Liver (tissue), 3 donors: Measurements from ENCODE around the gene BICDL1.

Source experiments
- CTCF ChIP-seq: fragments of 150-350 bp; IDR thresholded peaks from 2 replicates; pipeline ENCODE4 v1.5.1; 2017; ENCODE audit warnings: improper control_type of control experiment, low read depth, low read length; ENCODE audit not compliant: missing input control
- RAD21 ChIP-seq, 2 donors: IDR thresholded peaks; 2 replicates each; pipeline ENCODE4 v1.6.1; 2016; ENCODE audit warnings: antibody characterized with exemption in 2 of 2, mild to moderate bottlenecking in 2 of 2
- REST ChIP-seq: IDR thresholded peaks from 2 replicates; pipeline ENCODE4 v1.6.1; 2016; ENCODE audit warnings: antibody characterized with exemption, mild to moderate bottlenecking
- SP1 ChIP-seq: IDR thresholded peaks from 2 replicates; pipeline ENCODE4 v1.6.1; 2018; ENCODE audit warnings: antibody characterized with exemption, mild to moderate bottlenecking
- YY1 ChIP-seq: IDR thresholded peaks from 2 replicates; pipeline ENCODE4 v1.6.1; 2016; ENCODE audit warnings: antibody characterized with exemption, mild to moderate bottlenecking
- donor health status: healthy.
- donor health status: healthy.

- TF ChIP-seq YY1 (no peak), RAD21 (IDR thresholded peaks at IDR 0.05) (no peak), CTCF (no peak), REST (no peak), SP1 (no peak)
These were observed 142.1 kb downstream of the BICDL1 start for GRCh38 chr12:120131116-120131515.
